Activated CD8-positive, alpha-beta memory T cell treated with anti-CD3 and anti-CD28 coated beads, Interleukin-2, amount 50 U/mL, for 1 hour (primary cell): ENCODE measurements around the gene MLLT3.

ENCODE experiments used
- DNase-seq: peaks from one replicate; pipeline ENCODE4 v3.0.0-alpha.2; 2020; ENCODE audit errors: extremely low read depth

MLLT3 gene

GRCh38 chr9:20305452-20305851 lies 316.8 kb downstream of the MLLT3 start:
- DNase-seq, result no peak

- DNase-seq, result no peak
Observed at GRCh38 chr9:20303996-20304395, 318.3 kb downstream of the MLLT3 start.

- DNase-seq, result no peak
Observed at GRCh38 chr9:20303066-20303465, 319.2 kb downstream of the MLLT3 start.

GRCh38 chr9:20302197-20302596 lies 320.1 kb downstream of the MLLT3 start:
- DNase-seq, result no peak

- DNase-seq, result no peak
Observed at GRCh38 chr9:20300430-20301115, 321.7 kb downstream of the MLLT3 start.

GRCh38 chr9:20297646-20298084 lies 324.6 kb downstream of the MLLT3 start:
- no peak for DNase-seq

- no peak for DNase-seq
Observed at GRCh38 chr9:20295555-20295954, 326.7 kb downstream of the MLLT3 start.

GRCh38 chr9:20294046-20294750 lies 328.1 kb downstream of the MLLT3 start:
- no peak for DNase-seq

GRCh38 chr9:20292002-20292401 lies 330.3 kb downstream of the MLLT3 start:
- DNase-seq, result no peak
